HepG2 (cell line): ENCODE results near the gene KAZN. TPM values are rescaled to one million over a fixed set of nuclear protein-coding genes. Genes with fewer than 3 reads are reported as not detected.

Experiments used
- ATAC-seq: fragments of 200-7000 bp; cut with Tn5 transposase; 3 replicates; pipeline ENCODE4 v1.9.1; 2020; ENCODE audit warnings: mild to moderate bottlenecking, moderate library complexity
- BruUV-seq: library from RNA; stranded (reverse); fragments of 400-500 nt; replicated peaks from 2 replicates; lab custom pipeline; 2021; lab: Mats Ljungman, UMichigan
- CTCF ChIA-PET: fragments of 300-600 bp; formaldehyde crosslinking; extraction: SDS; loops from one replicate; lab custom pipeline; 2021; ENCODE audit warnings: low total read pairs, inconsistent platforms, low intra/inter-chr PET ratio; lab: Yijun Ruan, JAX
- POLR2A ChIA-PET: fragments of 350-600 bp; sonication (Branson Sonifier 250); formaldehyde crosslinking; loops from one replicate; lab custom pipeline; 2020; ENCODE audit warnings: antibody characterized with exemption, inconsistent platforms; lab: Yijun Ruan, JAX
- DNase-seq: peaks from one replicate; pipeline ENCODE4 v3.0.0-alpha.2; 2015; ENCODE audit warnings: low spot score
- FAIRE-seq: peaks from 3 replicates; lab custom pipeline; 2011; peaks lifted over from hg19 to GRCh38; lab: Jason Lieb, UNC
- H2AFZ ChIP-seq: one replicate; pipeline ENCODE4 v1.6.1; 2011; ENCODE audit warnings: low read length, inconsistent platforms
- H3K27ac ChIP-seq: fragments of 300-600 bp; 3 replicates; pipeline ENCODE4 v1.8.0; 2011; ENCODE audit warnings: mixed run types, mild to moderate bottlenecking, mixed read lengths, low read length, inconsistent platforms; ENCODE audit not compliant: insufficient read depth; ENCODE audit errors: extremely low read length
- H3K27me3 ChIP-seq, 2 experiments: fragments of 200-600 bp in 1 of 2; 2 replicates in 1 of 2; 3 replicates in 1 of 2; pipeline versions ENCODE4 v1.6.0 to v1.8.0; 2011; ENCODE audit warnings: low read length in 2 of 2, mild to moderate bottlenecking in 2 of 2, moderate library complexity in 2 of 2, inconsistent platforms in 1 of 2; ENCODE audit not compliant: insufficient read depth in 2 of 2, control insufficient read depth in 1 of 2
- H3K36me3 ChIP-seq, 2 experiments: fragments of 200-600 bp in 1 of 2; replicated peaks in 1 of 2; 2 replicates in 1 of 2; 3 replicates in 1 of 2; pipeline versions ENCODE4 v1.5.1 to v1.8.0; 2011; ENCODE audit warnings: low read length in 2 of 2, inconsistent platforms in 1 of 2; ENCODE audit not compliant: insufficient read depth in 2 of 2, control insufficient read depth in 1 of 2
- H3K4me1 ChIP-seq: 2 replicates; pipeline ENCODE4 v1.5.1; 2012; ENCODE audit warnings: low read length, inconsistent platforms; ENCODE audit not compliant: insufficient read depth
- H3K4me2 ChIP-seq: 2 replicates; pipeline ENCODE4 v1.6.0; 2011; ENCODE audit warnings: low read depth, low read length, inconsistent platforms
- H3K4me3 ChIP-seq, 3 experiments: fragments of 200-600 bp in 1 of 3; sonication (generic), shearing (Covaris generic) in 1 of 3; replicated peaks in 1 of 3; 2 replicates each; pipeline ENCODE4 v1.5.1; 2011 to 2016; ENCODE audit warnings: low read length in 3 of 3, inconsistent platforms in 2 of 3, low read depth in 2 of 3, mild to moderate bottlenecking in 2 of 3, control low read depth in 1 of 3, mixed read lengths in 1 of 3; ENCODE audit not compliant: insufficient read depth in 1 of 3
- H3K79me2 ChIP-seq: one replicate; pipeline ENCODE4 v1.6.1; 2011; ENCODE audit warnings: low read length, inconsistent platforms; ENCODE audit not compliant: insufficient read depth
- H3K9ac ChIP-seq: 2 replicates; pipeline ENCODE4 v1.6.0; 2011; ENCODE audit warnings: mild to moderate bottlenecking, low read depth, low read length, inconsistent platforms; ENCODE audit not compliant: insufficient read depth
- H3K9me3 ChIP-seq: 2 replicates; pipeline ENCODE4 v1.5.1; 2012; ENCODE audit warnings: mild to moderate bottlenecking, low read length
- H4K20me1 ChIP-seq: 2 replicates; pipeline ENCODE4 v1.6.0; 2011; ENCODE audit warnings: inconsistent platforms, mild to moderate bottlenecking, low read length, moderate library complexity; ENCODE audit not compliant: insufficient read depth
- ATF7 ChIP-seq, 2 experiments: fragments of 450-650 bp in 1 of 2; sonication (generic) in 1 of 2; formaldehyde crosslinking in 1 of 2; IDR thresholded peaks; 2 replicates each; pipeline versions ENCODE4 v1.4.0 to v1.6.1; 2016 to 2020; ENCODE audit warnings: antibody characterized with exemption in 1 of 2, mild to moderate bottlenecking in 1 of 2, missing genetic modification reagents in 1 of 2
- EED ChIP-seq: sonication (generic); formaldehyde crosslinking; IDR thresholded peaks from 2 replicates; pipeline ENCODE4 v1.5.0; 2020; ENCODE audit warnings: mild to moderate bottlenecking, missing genetic modification reagents
- FOXP4 ChIP-seq: sonication (generic); formaldehyde crosslinking; IDR thresholded peaks from 2 replicates; pipeline ENCODE4 v1.4.0; 2020; ENCODE audit warnings: missing genetic modification reagents
- HOXD1 ChIP-seq: sonication (generic); formaldehyde crosslinking; IDR thresholded peaks from 2 replicates; pipeline ENCODE4 v1.5.0; 2020; ENCODE audit warnings: missing genetic modification reagents
- KLF16 ChIP-seq, 2 experiments: sonication (generic) in 1 of 2; formaldehyde crosslinking in 1 of 2; IDR thresholded peaks; 2 replicates each; pipeline versions ENCODE4 v1.6.1 to v1.8.0; 2016 to 2023; ENCODE audit warnings: missing genetic modification reagents in 2 of 2, missing compliant biosample characterization in 1 of 2
- MAFF ChIP-seq: IDR thresholded peaks from 2 replicates; pipeline ENCODE4 v1.6.1; 2011; ENCODE audit warnings: low read depth, low read length, improper control_type of control experiment
- MEIS2 ChIP-seq: sonication (generic); formaldehyde crosslinking; IDR thresholded peaks from 2 replicates; pipeline ENCODE4 v1.9.0; 2021; ENCODE audit warnings: mild to moderate bottlenecking, missing genetic modification reagents
- SMARCE1 ChIP-seq: fragments of 450-650 bp; IDR thresholded peaks from 2 replicates; pipeline ENCODE4 v1.6.1; 2017; ENCODE audit warnings: borderline replicate concordance
- SOX13 ChIP-seq, 3 experiments: fragments of 450-650 bp in 1 of 3; sonication (generic) in 1 of 3; formaldehyde crosslinking in 1 of 3; IDR thresholded peaks in 2 of 3; conservative IDR thresholded peaks in 1 of 3; 2 replicates each; pipeline versions ENCODE4 v1.5.0 to v1.6.1; 2016 to 2020; ENCODE audit warnings: antibody characterized with exemption in 1 of 3, mild to moderate bottlenecking in 1 of 3, missing compliant biosample characterization in 1 of 3, missing genetic modification reagents in 1 of 3, moderate library complexity in 1 of 3
- SP140L ChIP-seq: sonication (generic); formaldehyde crosslinking; IDR thresholded peaks from 2 replicates; pipeline ENCODE4 v1.4.0; 2020; ENCODE audit warnings: missing genetic modification reagents, borderline replicate concordance
- ZNF280D ChIP-seq: sonication (generic); formaldehyde crosslinking; IDR thresholded peaks from 2 replicates; pipeline ENCODE4 v1.5.1; 2020; ENCODE audit warnings: mild to moderate bottlenecking, missing genetic modification reagents
- ZNF30 ChIP-seq: sonication (generic); formaldehyde crosslinking; IDR thresholded peaks from 2 replicates; pipeline ENCODE4 v1.5.0; 2020; ENCODE audit warnings: mild to moderate bottlenecking, missing genetic modification reagents
- ZNF607 ChIP-seq: sonication (generic); formaldehyde crosslinking; IDR thresholded peaks from 2 replicates; pipeline ENCODE4 v1.5.1; 2020; ENCODE audit warnings: missing genetic modification reagents, mild to moderate bottlenecking, borderline replicate concordance
- ZNF629 ChIP-seq: sonication (generic); formaldehyde crosslinking; conservative IDR thresholded peaks from 2 replicates; pipeline ENCODE4 v1.5.0; 2020; ENCODE audit warnings: missing genetic modification reagents
- ZSCAN12 ChIP-seq: sonication (generic); formaldehyde crosslinking; IDR thresholded peaks from 2 replicates; pipeline ENCODE4 v1.9.0; 2021; ENCODE audit warnings: mild to moderate bottlenecking, missing genetic modification reagents
- WGBS: methylation state at CpG from one replicate; pipeline ENCODE4 v1.1.6; 2017; ENCODE audit warnings: low lambda C conversion rate; 5-methylcytosine and 5-hydroxymethylcytosine counted together
- in situ Hi-C: cut with HindIII; loops from 2 replicates; pipeline ENCODE4 v1.10.0; 2017; ENCODE audit warnings: low pct_unique_long_range_greater_than_20kb; ENCODE audit not compliant: extremely low pct_ligation_motif_present
- intact Hi-C: fragments of 100-400 bp; cut with micrococcal nuclease; formaldehyde crosslinking; loops from one replicate; pipeline ENCODE4 v1.10.0; 2022; ENCODE audit not compliant: unreplicated experiment
- polyA plus RNA-seq, 8 experiments: library from polyadenylated mRNA; depleted of rRNA in 3 of 8; stranded (reverse) in 7 of 8; unstranded in 1 of 8; fragments of >200 nt; fragmentation: Illumina TruSeq in 4 of 8; extraction: Trizol in 4 of 8; gene quantifications; 2 replicates each; pipeline versions ENCODE4 v1.2.1 to v1.2.3, GENCODE V29; 2011 to 2016; ENCODE audit warnings: low read depth in 4 of 8, missing spikeins in 1 of 8, mixed read lengths in 1 of 8; ENCODE audit not compliant: insufficient read depth in 1 of 8
- total RNA-seq, 5 experiments: library from RNA; depleted of rRNA; stranded (reverse); fragments of >200 nt; fragmentation: Illumina TruSeq; extraction: Trizol; gene quantifications; 2 replicates each; pipeline ENCODE4 v1.2.3, GENCODE V29; 2016; ENCODE audit warnings: low read depth in 1 of 5
- TF ChIP-seq, protein P1 (sequence below): sonication (generic); formaldehyde crosslinking; IDR thresholded peaks from 2 replicates; pipeline ENCODE4 v1.4.0; 2020; ENCODE audit warnings: low read depth, missing genetic modification reagents

Gene KAZN
- total and polyA plus RNA-seq, 2 of the 13 experiments (the other 11 are each of a cell fraction or from before 2014, with no cell fraction given) = 10.4 to 13.5 TPM

- ChIA-PET CTCF (no interaction called here), POLR2A (no interaction called here)
- no peak for DNase-seq
- Histone ChIP-seq H4K20me1 (no peaks in the 10 kb centered on the region), H3K27me3 (peaks cover 2 to 51% of the 10 kb centered on the region in 2 experiments), H3K36me3 (no peaks in the 10 kb centered on the region), H3K4me1 (no peaks in the 10 kb centered on the region), H3K79me2 (no peaks in the 10 kb centered on the region), H3K27ac (no peak overlapping the region), H3K9me3 (peaks cover under 1% of the 10 kb centered on the region; the same call in 1 of the 2 replicates), H3K9ac (no peak overlapping the region), H2AFZ (no peak overlapping the region), H3K4me3 (no peak overlapping the region), H3K4me2 (no peak overlapping the region)
- ATAC-seq = no peak
- intact Hi-C loops (no loop called here), in situ Hi-C loops (no loop called here)
- BruUV-seq = no TSS peak
- 34% methylated on average over 5 of the region's 6 CpGs for WGBS
- no peak for FAIRE-seq
- TF ChIP-seq MEIS2 (CRISPR knock-in tag) (no peak), ZNF30 (no peak), SP140L (CRISPR knock-in tag) (no peak), SOX13 (IDR thresholded peaks at IDR 0.05) (no peak), SOX13 (CRISPR knock-in tag; conservative IDR thresholded peaks at IDR 0.05 in 1 of 2, IDR thresholded peaks at IDR 0.05 in 1 of 2) (no peak), MAFF (no peak), EED (CRISPR knock-in tag) (no peak), ZNF607 (no peak), HOXD1 (CRISPR knock-in tag) (no peak), SMARCE1 (no peak), ZNF280D (CRISPR knock-in tag) (no peak), ZSCAN12 (CRISPR knock-in tag) (no peak), KLF16 (CRISPR knock-in tag; IDR thresholded peaks at IDR 0.05) (no peak), ATF7 (IDR thresholded peaks at IDR 0.05) (0 out of 2 replicates have a peak, but pooled peaks have one; percentile 12), ATF7 (CRISPR knock-in tag; IDR thresholded peaks at IDR 0.05) (no peak), FOXP4 (CRISPR knock-in tag) (no peak), ZNF629 (CRISPR knock-in tag) (peak; percentile 67)
- TF ChIP-seq, protein P1, sequence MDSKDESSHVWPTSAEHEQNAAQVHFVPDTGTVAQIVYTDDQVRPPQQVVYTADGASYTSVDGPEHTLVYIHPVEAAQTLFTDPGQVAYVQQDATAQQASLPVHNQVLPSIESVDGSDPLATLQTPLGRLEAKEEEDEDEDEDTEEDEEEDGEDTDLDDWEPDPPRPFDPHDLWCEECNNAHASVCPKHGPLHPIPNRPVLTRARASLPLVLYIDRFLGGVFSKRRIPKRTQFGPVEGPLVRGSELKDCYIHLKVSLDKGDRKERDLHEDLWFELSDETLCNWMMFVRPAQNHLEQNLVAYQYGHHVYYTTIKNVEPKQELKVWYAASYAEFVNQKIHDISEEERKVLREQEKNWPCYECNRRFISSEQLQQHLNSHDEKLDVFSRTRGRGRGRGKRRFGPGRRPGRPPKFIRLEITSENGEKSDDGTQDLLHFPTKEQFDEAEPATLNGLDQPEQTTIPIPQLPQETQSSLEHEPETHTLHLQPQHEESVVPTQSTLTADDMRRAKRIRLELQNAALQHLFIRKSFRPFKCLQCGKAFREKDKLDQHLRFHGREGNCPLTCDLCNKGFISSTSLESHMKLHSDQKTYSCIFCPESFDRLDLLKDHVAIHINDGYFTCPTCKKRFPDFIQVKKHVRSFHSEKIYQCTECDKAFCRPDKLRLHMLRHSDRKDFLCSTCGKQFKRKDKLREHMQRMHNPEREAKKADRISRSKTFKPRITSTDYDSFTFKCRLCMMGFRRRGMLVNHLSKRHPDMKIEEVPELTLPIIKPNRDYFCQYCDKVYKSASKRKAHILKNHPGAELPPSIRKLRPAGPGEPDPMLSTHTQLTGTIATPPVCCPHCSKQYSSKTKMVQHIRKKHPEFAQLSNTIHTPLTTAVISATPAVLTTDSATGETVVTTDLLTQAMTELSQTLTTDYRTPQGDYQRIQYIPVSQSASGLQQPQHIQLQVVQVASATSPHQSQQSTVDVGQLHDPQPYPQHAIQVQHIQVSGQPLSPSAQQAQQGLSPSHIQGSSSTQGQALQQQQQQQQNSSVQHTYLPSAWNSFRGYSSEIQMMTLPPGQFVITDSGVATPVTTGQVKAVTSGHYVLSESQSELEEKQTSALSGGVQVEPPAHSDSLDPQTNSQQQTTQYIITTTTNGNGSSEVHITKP (CRISPR knock-in tag) = no peak
- TF ChIP-seq, all 625 proteins: peak for 2
These were observed 249.7 kb downstream of the KAZN start for GRCh38 chr1:14848203-14848602.
